Measurements from ENCODE around the gene RAB11FIP4. TPM values are rescaled to one million over a fixed set of nuclear protein-coding genes. Genes with fewer than 3 reads are reported as not detected.

RAB11FIP4 gene
- total and polyA plus RNA-seq, 7 donors = 0.66 to 32.5 (median 1.8) TPM

- no peak for TF ChIP-seq CTCF (IDR thresholded peaks at IDR 0.05)
- TF ChIP-seq POLR2A (IDR thresholded peaks at IDR 0.05) = no peak
- no peak for TF ChIP-seq EP300 (IDR thresholded peaks at IDR 0.05)
- no peak for TF ChIP-seq POLR2AphosphoS5 (IDR thresholded peaks at IDR 0.05)
- WGBS, 2 donors = 77 to 78% methylated on average over 8 of the region's 8 CpGs
- intact Hi-C loops (cut with DNase I) = no loop called here
Observed at GRCh38 chr17:31480904-31481782, 89.7 kb downstream of the RAB11FIP4 start.

GRCh38 chr17:31481783-31482081, 90.3 kb downstream of the RAB11FIP4 start:
- H3K27me3 ChIP-seq = peaks cover 0 to 47% (median 17%) of the 10 kb centered on the region in 3 donors
- no peak for TF ChIP-seq CTCF (IDR thresholded peaks at IDR 0.05)
- DNase-seq = no peak
- H3K27ac ChIP-seq = no peak overlapping the region
- no peaks in the 10 kb centered on the region for H3K9me3 ChIP-seq
- no peak overlapping the region for H3K4me3 ChIP-seq
- intact Hi-C loops (cut with DNase I) = no loop called here
- no peaks in the 10 kb centered on the region for H3K36me3 ChIP-seq
- WGBS, 2 donors = 32 to 78% methylated on average over 4 of the region's 4 CpGs
- peaks cover 0 to 2% (median under 1%) of the 10 kb centered on the region in 4 donors for H3K4me1 ChIP-seq

More at GRCh38 chr17:31480904-31481782, 89.7 kb downstream of the RAB11FIP4 start:
- Histone ChIP-seq H3K4me3 (no peak overlapping the region), H3K27ac (no peak overlapping the region), H3K4me1 (no peaks in the 10 kb centered on the region), H3K36me3 (no peaks in the 10 kb centered on the region), H3K27me3 (peaks cover 0 to 47% (median 11%) of the 10 kb centered on the region in 3 donors), H3K9me3 (no peaks in the 10 kb centered on the region)
- DNase-seq = no peak

GRCh38 chr17:31484821-31485220, 93.3 kb downstream of the RAB11FIP4 start:
- intact Hi-C loops (cut with DNase I) = no loop called here
- Histone ChIP-seq H3K27me3 (peaks cover 19 to 65% (median 32%) of the 10 kb centered on the region in 3 donors), H3K9me3 (no peaks in the 10 kb centered on the region), H3K4me3 (no peak overlapping the region), H3K36me3 (no peaks in the 10 kb centered on the region), H3K27ac (no peak overlapping the region), H3K4me1 (peaks cover 0 to 22% (median 21%) of the 10 kb centered on the region in 4 donors)
- WGBS, 2 donors = 91 to 95% methylated on average over 4 of the region's 4 CpGs
- no peak for TF ChIP-seq EP300 (IDR thresholded peaks at IDR 0.05)
- TF ChIP-seq CTCF (IDR thresholded peaks at IDR 0.05) = no peak
- TF ChIP-seq POLR2A (IDR thresholded peaks at IDR 0.05) = no peak
- TF ChIP-seq POLR2AphosphoS5 (IDR thresholded peaks at IDR 0.05) = no peak
- DNase-seq = no peak

- no peak for TF ChIP-seq CTCF (IDR thresholded peaks at IDR 0.05)
- TF ChIP-seq EP300 (IDR thresholded peaks at IDR 0.05) = no peak
- no peak for TF ChIP-seq POLR2A (IDR thresholded peaks at IDR 0.05)
- TF ChIP-seq POLR2AphosphoS5 (IDR thresholded peaks at IDR 0.05) = no peak
- Histone ChIP-seq H3K27ac (no peak overlapping the region), H3K4me1 (peaks cover 0 to 22% (median 21%) of the 10 kb centered on the region in 4 donors), H3K36me3 (no peaks in the 10 kb centered on the region), H3K9me3 (no peaks in the 10 kb centered on the region), H3K4me3 (no peak overlapping the region), H3K27me3 (peaks cover 19 to 56% (median 32%) of the 10 kb centered on the region in 3 donors)
- intact Hi-C loops (cut with DNase I) = no loop called here
- DNase-seq = no peak
- WGBS, 2 donors = 41 to 50% methylated on average over 9 of the region's 9 CpGs
Observed at GRCh38 chr17:31486351-31487062, 95.0 kb downstream of the RAB11FIP4 start.
